Stimulated activated naive CD4-positive, alpha-beta T cell (primary cell): ENCODE data around the gene PODXL2.
"Not testable (repeated sequence)": the region's sequence is repeated elsewhere in the genome, so short reads cannot be mapped to it uniquely, and the experiment has no call there.

Experiments used
- DNase-seq, 6 experiments: peaks; one replicate each; lab custom pipeline; 2025; lab: John Stamatoyannopoulos, UW

The PODXL2 gene

DNA sequence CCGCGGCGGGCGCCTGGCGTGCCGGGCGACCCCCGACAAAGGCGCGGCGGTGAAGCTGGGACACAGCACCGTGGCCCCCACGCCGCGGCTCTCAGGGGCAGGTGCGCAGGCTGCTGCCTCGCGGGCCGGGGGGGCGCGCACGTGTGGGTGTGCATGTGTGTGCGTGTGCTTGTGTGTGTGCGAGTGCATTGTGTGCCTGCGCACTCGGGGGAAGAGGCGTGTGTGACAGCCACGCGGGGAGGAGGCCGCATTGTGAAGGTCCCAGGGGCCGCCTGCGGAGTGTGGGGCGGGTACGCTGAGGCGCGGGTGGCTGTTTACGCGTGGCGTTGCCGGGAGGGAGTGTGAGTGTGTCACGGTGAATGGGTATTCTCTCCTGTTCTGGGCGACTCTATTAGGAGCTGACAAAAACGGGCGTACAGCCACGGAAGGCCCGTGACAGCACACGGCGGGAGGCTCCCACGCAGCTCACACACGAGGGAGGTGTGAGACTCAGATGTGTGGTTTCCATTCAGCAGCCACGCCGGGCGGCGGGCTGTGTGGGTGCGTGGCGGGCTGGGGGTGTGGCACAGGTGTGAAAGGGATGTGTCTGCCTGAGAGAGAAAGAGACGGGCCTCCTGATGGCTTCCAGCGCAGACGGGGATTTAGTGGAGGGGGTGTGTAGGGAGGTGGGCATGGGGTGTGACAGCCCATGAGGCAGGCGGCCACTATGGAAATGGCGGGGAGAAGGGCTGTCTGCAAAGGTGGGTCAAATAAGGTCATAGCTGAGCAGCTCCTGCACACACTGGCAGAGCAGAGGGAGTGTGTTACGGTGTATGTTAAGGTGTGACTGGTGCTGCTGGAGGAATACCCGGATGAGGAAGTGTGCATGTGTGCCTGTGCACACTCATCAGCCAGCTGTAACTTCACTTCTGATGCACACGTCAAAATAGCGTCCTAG, 750 bp downstream of the PODXL2 start:
- peak in 4 of 6 experiments; percentile 17 to 52 (median 33) for DNase-seq

DNA sequence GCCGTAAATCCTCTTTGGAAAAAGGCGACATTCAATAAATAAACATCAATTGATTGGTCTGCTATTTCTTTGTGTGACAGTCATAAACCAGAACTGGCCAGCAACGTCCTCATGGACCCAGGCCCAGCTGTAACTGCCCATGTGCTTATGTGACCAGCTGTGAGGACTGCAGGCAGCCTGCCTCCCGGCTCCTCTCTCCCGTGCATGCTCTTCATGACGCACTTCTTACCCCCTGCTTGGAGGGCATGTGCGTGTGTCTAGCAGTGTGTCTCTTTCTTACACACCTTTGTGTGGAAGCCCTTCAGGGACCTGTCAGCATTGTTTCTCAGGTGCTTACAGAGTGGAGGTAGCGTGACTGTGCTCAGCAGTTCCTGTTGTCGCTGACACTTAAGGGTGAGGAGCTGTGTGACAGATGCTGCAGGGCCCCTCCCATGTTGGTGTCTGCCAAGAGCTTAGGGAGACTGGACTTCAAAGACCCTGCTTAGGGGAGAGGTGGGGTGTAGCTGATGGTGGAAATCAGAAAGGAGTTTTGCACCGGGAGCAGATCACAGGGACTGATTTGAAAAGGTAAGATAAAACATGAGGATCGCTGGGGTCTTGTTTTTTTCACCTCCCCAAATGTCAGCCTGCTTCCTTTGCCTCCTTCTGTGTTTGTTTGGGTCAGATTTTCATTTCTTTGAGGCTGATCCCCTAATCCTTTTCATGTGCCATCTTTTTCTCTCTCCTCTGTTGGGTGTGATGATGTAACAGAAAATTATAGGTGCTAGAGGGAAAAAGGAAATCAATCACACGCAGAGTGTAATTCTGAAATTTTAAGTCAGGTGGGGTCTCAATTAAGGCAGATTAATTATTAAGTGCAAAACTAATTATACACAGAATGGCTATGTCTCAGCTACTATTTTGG, 2.1 kb downstream of the PODXL2 start:
- DNase-seq: no peak

DNA sequence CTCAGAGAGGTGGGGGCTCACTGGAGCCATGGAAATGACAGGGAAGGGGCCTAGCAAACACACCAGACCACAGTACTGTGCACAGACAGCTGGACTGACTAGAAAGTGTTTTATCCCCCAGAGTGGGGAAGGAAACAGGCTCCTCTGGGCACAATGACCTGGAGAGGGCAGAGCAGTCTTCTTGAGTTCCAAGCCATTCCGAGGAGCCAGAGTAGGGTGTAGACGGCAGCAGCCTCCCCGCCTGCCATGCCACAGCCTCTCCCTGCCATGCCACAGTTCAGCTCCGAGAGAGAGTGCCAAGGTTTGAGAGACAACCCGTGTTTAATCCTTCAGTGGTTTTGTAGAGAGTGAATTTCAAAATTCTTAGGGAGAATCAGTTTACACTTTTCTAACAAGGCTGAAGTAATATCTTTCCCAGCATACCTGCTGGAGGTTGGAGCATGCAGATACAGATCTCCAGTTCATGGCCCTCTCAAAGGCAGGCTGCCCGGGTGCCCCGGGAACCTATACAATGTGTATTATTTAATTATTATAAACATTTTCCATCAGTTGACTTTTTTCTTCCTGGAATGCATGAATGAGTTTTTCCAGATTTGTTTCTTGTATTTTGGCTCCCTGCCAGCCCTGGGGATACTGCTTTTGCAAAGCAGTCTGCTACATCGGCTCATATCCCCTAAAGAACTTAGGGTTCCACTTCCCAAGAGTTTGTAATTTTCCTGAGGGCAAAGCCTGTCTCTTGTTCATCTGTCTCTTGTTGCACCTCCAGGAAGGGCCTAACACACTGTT, 3.2 kb downstream of the PODXL2 start:
- no peak for DNase-seq

DNA sequence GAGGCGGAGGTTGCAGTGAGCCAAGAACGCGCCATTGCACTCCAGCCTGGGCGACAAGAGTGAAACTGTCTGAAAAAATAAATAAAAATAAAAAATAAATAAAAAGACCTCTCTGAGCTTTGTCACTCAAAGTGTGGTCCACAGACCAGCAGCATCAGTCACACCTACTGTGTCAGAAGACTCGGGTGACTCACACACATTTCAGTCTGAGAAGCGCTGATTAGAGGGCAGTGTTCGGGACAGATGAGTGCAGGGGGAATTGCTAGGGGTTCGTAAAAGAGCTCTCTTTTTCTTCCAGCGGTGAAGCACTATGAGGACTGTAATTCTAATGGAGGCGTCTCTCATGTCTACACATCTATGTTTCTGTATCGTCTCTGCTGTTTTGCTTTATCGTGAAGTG, 5.7 kb downstream of the PODXL2 start:
- DNase-seq: no peak

DNA sequence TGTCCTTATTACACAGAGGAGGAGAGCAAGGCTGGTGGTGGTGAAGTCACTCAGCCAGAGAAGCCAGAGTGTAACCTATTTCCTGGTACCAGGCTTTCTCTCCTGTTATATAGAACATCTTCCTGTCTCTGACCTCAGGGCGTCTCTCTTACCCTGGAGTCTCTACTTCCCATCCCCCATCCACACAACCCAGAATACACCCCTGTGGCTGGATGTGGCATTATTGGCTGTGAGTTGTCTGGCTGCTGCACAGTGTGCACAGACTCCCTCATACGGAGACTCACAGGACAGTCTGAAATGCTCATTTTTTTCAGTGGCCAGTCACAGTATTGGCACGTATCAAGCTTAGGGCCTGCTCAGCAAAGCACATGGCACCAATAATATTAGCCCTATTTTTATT, 8.6 kb downstream of the PODXL2 start:
- peak in 3 of 6 experiments; percentile 26 to 28 (median 27) for DNase-seq

DNA sequence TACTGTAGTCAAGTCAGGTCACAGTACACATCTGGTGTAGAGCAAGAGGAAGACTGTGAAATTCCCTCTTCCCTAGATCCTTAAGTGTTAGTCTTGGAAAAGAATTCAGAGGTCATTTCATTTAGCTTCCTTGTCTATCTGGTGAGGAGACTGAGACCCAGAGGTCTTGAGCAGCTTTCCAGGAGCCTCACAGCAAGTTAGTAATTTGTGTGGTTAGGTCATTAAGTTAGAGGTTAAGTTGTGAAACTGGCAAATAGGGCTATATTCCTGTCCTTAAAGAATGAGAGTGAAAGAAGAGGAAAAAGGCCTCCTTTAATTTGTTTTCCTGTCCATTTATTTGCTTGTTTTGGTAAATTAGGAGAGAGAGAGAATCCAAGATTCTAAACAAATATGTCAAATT, 9.0 kb downstream of the PODXL2 start:
- no peak for DNase-seq

DNA sequence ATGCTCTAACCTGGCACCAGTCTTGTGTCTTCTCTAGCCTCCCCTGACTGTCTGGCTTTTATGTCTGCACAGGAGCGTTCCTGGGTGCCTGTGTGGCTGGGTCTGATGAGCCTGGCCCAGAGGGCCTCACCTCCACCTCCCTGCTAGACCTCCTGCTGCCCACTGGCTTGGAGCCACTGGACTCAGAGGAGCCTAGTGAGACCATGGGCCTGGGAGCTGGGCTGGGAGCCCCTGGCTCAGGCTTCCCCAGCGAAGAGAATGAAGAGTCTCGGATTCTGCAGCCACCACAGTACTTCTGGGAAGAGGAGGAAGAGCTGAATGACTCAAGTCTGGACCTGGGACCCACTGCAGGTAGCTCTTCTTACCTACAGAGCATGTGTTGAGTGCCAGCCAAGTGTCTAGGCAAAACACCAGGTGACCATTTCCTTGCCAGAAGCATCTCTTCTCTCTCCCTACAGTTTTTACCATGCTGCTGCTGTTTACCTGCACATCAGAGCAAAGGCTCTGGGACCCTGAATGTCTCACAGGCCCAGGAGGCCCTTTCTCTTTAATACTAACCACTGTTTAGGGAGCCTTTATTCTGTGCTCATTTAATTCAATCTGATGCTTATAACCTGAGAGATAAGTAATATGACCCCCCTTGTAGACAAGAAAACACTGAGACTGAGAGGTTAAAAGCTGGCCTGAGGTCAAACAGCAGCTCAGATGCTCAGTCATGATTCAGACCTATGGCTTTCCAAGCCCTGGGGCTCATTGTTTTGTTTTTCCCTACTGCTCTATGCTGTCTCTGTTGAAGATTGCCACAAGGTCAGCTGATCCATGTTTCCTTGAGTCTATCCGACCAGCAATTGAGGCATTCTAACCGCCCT, 10.4 kb downstream of the PODXL2 start:
- no peak for DNase-seq

DNA sequence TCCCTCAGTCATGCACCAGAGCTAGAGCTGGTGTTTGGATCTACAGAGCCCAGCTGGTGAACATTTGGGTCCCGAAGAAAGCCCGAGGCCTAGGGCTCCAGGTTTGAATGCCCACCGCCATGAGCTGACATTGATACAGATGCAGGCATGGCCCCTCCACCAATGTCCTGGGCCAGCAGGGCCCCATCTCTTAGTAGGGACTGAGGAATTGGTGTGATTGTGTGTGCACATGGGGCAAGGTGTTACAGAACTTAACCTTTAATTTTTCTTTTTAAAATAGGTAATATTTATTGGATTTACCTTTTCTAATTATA, 11.0 kb downstream of the PODXL2 start:
- DNase-seq: no peak

DNA sequence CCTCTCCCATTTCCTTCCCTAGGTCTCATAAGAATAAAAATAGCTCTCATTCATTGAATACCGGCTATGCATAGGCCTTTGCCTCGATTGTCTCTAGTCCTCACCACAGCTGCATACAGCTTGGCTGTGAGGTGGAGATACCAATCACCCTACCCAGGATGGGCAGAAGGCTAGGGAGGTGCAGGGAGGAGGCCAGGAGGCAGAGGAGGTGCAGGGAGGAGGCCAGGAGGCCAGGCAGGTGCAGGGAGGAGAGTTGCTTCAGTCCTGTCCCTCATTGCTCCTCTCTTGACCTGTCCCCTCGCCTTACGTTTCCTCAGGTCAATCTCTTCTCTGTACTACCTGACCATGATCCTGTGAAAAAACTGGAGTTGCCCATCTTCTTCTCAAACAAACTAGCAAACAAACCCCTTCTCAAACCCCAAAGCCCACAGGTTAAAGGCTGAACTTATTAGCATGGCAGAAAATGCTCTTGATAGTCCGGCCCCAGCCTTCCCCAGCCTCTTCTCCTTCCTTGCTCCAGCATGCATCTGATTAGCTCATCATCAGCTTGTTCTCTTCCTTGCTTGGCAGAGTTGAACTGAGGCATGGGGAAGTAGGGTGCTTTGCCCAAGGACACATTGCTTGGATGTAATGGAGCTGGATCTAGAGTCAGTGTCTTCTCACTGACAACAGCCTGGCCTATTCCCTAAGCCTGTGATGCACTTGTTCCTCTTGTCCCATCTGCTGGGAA, 15.8 kb downstream of the PODXL2 start:
- no peak for DNase-seq

DNA sequence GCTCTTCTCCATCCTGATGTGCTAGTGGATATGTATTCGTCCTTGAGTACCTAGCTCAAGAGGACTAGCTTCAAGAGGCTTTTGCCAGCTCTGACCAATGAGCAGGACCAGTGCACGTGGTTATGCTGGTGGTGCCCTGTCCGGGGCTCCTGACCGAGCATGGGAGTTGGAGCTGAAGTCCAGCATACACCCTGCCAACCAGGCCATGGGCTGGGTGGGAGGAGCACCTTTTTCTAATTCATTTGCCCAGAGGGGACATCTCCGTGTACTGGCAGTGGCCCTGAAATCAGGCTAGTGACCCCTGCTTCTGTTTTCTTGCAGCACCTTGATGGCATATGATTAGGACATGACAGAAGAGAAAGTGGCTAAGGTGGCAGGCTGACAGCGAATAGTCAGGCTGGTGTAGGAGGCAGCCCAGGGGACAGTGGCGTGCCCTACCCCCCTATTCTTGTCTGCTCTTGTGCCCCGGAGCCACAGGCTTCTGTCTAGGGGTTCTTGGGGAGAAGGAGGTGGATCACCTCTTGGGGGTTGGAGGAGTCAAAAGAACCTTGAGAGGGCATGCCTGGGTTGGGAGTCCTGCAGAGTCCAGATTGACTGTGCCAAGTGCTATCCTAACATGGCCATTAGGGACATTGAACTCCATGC, 16.5 kb downstream of the PODXL2 start:
- no peak for DNase-seq

DNA sequence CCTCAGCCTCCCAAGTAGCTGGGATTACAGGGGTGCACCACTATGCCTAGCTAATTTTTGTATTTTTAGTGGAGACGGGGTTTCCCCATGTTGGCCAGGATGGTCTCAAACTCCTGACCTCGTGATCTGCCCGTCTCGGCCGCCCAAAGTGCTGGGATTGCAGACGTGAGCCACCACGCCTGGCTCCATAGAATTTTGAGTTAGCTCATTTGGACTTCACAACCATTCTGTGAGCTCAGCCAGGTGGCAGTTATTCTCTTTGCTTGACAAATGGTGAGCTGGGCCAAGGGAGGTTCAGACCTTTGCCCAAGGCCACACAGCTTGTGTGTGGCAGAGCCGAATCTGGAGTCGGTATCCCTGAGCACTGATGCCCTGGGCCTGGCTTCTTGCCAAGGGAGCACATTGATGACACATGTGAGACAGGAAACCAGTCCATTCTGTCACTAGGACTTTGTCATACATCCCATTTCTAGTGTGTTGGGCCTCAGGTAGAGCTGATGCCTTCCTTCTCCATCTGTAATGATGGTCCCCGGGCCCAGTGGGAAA, 17.6 kb downstream of the PODXL2 start:
- DNase-seq: no peak

DNA sequence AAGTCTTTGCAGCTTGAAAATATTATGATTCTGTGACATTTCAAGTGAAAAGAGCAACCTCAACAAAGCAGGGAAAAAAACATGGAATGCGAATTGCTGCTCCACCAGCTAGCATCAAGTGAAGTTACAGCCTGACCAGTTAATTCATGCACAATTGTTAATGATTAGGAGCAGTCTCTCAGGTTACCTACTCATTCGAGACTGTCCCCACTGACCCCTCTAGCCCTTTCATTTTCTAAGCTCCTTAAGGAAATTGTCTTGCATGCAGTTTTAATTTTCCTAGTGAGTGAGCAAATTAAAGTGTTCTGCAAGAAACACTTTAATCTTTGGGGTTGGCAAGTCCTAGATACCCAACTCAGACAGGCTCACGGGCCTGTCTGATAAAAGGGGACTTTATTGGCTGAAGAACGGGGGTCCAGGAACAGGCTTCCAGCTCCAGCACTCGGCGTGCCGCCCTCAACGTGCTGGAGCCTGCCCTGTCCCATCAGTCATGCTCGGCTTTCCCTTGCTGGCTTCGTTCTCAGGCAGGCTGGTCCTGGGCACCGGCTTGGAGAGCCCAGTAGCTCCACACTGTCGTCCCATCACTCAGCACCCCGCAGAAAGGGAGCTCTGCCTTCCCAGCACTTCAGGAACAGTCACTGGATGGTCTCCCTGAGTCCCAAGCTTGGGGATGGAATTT, 18.3 kb downstream of the PODXL2 start:
- DNase-seq: no peak

DNA sequence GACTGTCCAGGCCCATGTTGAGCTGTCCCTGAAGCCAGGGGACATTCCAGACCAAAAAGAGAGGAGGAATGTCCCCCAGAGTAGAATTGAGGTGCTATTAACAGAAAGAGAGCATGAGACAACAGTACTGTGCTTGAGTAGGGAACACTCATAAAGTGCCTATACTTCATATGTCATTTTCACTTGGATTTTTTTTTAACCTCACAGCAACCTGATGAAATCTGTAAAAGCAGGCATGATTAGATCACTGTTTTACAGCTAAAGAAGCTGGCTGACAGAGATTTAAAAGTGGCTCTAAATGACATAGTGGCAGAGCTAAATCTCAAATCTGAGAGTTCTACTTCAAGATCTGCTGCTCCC, 18.8 kb downstream of the PODXL2 start:
- no peak for DNase-seq

DNA sequence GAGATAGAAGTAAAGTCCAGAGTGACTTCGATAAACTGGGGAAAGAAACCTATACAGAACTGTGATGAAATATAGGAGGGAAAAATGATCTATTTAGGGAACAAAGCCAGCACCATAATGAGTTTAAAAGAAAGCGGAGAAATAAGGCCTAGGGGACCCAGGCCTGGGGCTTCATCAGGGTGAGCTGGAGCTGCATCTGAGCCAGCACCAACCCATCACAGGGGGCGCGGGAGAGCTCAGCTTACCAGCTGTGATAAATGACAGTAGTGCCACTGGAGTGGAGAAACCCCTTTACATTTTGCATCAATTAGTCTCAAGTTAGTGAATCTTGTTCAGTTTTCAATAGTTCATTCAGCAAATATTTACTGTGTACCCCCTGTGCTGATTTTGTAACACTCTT, 21.3 kb downstream of the PODXL2 start:
- DNase-seq: no peak

DNA sequence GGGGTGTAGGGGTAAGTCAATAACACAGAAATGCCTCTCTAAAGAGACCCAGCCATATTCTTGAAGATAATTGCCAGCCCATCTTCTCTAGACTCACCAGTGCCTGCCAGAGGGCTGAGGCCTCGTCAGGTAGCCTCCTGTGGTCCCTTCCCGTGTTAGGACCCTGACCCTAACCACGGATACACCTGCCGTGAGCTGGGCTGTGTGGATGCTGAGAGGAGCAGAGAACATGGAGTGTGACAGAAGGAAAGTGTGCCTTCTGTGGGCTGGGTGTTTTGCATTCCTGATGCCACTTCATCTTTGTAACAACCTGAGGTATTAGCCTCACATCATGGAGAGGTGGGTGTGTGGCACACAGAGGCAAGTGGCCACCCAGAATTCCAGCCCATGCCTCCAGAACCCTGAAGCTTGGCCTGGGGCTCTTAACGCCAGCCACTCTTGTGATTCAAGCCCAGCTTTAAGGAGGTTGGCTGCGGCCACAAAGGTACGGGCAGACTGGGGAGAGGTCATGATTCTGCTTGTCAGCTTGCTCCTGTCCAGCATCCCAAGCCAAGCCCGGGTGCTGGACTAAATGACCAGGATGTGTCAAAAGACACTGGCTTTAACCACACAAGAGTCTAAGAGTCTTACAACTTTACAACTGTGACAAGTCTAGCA, 22.7 kb downstream of the PODXL2 start:
- no peak for DNase-seq

DNA sequence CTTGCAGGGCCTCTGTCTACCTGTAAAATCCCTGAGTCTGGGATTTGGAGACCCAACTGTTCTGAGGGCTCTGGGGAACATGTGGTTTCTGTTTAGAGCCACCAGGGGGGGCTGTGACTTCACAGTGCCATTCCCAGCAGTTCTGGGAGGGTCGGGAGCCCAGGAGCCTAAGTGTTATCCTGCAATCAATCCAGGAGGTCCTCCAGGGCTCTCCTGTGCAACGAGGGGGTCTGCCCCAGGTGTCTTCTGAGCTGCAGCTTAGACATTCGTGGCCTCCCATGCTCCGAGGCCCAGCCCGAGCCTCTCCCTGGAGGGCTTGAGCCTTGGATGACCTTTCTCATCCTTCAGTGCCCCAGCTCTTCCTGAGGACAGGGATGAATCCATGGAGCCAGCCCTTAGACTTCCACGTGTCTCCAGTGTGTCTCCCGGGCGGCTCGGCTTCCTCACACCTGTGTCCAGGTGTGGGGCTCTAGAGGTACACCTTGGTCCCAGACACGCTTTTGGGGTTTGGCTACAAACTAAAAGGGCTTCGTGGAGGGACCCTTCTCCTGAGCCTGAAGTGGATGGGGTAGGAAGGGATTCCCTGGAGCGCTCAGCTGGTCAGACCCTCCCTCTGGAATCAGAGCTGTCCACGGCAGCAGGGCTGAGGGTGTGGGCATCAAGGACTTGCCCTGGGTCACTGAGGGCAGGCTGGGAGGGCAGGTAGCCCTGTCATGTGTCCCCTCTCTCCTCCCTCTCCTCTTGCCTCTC, 23.4 kb downstream of the PODXL2 start:
- peak in 3 of 6 experiments; percentile 7 to 28 (median 8) for DNase-seq

DNA sequence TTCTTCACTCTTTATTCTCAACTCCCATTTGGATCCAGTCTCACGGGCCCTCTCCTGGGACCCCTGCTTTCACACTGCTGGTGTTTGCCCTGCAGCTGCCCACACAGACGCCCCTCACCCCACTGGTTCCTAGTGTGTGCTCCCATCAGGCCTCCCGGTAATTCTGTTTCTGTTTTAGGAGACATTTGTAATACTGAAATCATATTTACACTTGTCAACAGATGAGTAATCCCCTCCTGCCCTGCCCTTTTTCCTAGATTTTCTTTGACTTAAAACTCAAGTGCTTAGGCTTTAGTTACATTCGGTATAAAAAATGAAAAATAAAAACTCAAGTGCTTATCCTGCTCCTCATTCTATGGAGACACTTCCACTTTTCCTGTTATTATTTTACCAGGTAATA, 25.4 kb downstream of the PODXL2 start:
- no peak for DNase-seq

DNA sequence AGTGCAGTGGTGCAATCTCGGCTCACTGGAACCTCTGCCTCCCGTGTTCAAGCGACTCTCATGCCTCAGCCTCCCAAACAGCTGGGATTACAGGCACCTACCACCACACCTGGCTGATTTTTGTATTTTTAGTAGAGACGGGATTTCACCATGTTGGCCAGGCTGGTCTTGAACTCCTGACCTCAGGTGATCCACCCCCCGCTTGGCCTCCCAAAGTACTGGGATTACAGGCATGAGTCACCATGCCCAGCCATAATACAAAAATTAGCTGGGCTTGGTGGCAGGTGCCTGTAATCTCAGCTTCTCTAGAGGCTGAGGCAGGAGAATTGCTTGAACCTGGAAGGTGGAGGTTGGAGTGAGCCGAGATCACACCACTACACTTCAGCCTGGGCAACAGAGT, 26.0 kb downstream of the PODXL2 start:
- not testable (repeated sequence) for DNase-seq
